WTC11 (cell line): ENCODE data around the gene GYPE.
"Not testable (repeated sequence)": the region's sequence is repeated elsewhere in the genome, so short reads cannot be mapped to it uniquely, and the experiment has no call there.

Experiments
- E2F4 ChIP-seq: sonication (generic); formaldehyde crosslinking; IDR thresholded peaks from 2 replicates; pipeline ENCODE4 v1.8.1; 2022; ENCODE audit warnings: low read depth, mild to moderate bottlenecking, moderate library complexity, missing genetic modification reagents, borderline replicate concordance
- TEAD1 ChIP-seq: sonication (generic); formaldehyde crosslinking; IDR thresholded peaks from 2 replicates; pipeline ENCODE4 v1.8.0; 2022; ENCODE audit warnings: mild to moderate bottlenecking, missing genetic modification reagents
- TEAD4 ChIP-seq: sonication (generic); formaldehyde crosslinking; IDR thresholded peaks from 2 replicates; pipeline ENCODE4 v1.8.0; 2022; ENCODE audit warnings: mild to moderate bottlenecking, missing genetic modification reagents
- ZNF121 ChIP-seq: sonication (generic); formaldehyde crosslinking; IDR thresholded peaks from 2 replicates; pipeline ENCODE4 v1.8.0; 2023; ENCODE audit warnings: missing genetic modification reagents

GRCh38 chr4:143875357-143875756 is 30.0 kb downstream of the GYPE start:
- not testable (repeated sequence) for TF ChIP-seq ZNF121, E2F4, TEAD4, TEAD1 (CRISPR knock-in tag)
